Stimulated activated CD4-positive, alpha-beta T cell treated with anti-CD3 and anti-CD28 coated beads, Interleukin-12 subunit alpha, Interleukin-12 subunit beta, amount 100 ng/mL, for 48 hours (primary cell): ENCODE measurements around the gene MCL1.
A peak's percentile ranks its signal among the peaks of the same experiment; 100 is the strongest.
"Not testable (repeated sequence)": the region's sequence is repeated elsewhere in the genome, so short reads cannot be mapped to it uniquely, and the experiment has no call there.

Experiments used
- DNase-seq, 3 donors: peaks; one replicate each; pipeline ENCODE4 v3.0.0-alpha.2; 2020; ENCODE audit warnings: low read depth in 2 of 3, low spot score in 1 of 3

MCL1 gene

DNA sequence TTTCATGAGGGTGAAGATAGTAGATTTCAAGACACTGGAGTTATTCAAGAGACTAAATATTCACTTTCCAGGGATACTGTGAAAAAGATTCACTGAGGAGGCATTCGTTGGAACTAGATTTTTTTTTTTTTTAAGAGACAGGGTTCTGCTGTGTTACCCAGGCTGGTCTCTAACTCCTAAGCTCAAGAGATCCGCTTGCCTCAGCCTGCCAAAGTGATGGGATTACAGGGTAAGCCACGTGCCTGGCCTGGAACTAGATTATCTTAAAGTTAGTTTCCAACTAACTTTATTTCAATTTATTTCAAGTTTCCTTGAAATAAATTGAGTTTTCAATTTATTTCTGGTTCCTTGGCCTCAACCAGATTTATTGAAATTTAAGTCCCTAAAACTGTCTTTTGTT lies 24.3 kb upstream of the MCL1 start:
- no peak for DNase-seq

DNA sequence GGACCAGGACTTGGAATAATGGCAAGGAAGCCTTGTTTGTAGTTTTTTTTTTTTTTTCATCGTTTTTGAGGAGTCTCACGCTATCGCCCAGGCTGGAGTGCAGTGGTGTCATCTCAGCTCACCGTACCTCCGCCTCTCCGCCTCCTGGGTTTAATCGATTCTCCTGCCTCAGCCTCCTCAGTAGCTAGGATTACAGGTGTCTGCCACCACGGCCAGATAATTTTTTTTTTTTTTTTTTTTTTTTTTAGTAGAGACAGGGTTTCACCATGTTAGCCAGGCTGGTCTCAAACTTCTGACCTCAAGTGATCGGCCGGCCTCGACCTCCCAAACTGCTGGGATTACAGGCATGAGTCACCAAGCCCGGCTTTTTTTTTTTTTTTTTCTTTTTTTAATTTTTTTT lies 23.0 kb upstream of the MCL1 start:
- DNase-seq, result not testable (repeated sequence)

DNA sequence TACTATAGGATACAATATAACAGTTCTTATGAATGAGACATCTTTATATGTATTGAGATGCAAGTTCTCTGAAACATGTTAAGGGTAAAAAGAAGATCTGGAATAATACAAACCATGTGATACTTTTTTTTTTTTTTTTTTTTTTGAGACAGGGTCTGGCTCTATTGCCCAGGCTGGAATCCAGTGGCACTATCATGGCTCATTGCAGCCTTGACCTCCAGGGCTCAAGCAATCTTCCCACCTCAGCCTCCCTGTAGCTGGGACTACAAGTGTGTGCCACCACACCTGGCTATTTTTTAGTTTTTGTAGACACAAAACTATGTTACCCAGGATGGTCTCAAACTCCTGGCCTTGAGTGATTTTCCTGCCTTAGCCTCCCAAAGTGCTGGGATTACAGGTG lies 22.1 kb upstream of the MCL1 start:
- no peak for DNase-seq

DNA sequence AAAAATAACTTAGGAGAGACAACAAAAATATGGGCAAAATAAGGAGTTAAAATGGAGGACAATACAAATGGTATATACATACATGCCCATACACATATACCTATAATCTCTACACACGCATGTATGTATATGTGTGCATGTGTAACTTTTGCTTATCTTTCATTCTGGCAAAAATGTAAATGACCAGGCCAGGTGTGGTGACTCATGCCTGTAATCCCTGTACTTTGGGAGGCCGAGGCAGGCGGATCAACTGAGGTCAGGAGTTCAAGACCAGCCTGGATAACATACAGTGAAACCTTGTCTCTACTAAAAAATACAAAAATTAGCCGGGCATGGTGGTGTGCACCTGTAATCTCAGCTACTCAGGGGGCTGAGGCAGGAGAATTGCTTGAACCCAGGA lies 18.9 kb upstream of the MCL1 start:
- DNase-seq, result not testable (repeated sequence)

DNA sequence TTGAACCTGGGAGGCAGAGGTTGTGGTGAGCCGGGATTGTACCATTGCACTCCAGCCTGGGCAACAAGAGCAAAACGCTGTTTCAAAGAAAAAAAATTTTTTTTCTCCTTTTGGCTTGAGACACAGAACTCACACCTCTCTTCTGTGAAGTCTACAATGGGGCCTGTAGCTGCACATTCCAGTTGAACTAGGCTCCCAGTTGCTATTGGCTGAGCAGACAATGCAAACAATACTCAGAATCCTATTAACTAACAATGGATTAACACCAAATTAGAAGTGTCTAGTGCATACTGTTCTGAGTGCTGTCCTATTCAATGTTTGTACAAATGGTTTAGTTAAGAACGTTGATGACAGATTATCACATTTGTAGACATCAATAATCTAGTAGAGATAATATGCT lies 17.6 kb upstream of the MCL1 start:
- no peak for DNase-seq

DNA sequence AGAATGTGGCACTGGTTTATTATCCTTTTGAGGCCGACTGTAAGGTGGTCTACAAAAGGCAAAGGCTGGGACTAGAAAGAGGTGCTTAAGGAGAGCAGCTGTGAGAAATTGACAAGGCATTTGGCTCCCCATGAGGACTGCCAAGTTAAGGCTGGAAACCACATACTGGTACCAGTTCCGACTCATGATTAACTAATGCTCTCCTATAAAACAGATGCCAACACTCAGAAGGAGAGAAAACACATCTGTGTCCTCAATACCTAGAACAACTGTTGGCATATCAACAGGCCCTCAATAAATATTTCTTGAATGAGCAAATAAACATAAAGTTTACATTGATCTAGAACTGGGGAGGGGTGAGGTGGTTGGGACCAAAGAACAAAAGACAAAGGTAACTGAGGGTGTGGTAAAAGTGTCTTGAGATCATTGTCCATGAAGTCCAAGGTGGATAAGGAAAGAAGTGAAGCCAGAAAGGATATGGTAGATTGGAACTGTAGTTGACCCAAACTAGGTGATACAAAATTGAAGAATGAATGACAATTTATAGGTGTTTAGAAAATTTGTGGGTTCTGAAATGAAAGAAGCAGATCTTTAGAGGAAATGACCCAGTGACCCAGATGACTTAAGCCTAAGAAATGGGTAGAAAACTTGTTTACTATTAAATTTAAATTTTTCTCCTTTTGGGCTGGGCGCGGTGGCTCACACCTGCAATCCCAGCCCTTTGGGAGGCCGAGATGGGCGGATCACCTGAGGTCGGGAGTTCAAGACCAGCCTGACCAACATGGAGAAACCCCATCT lies 16.9 kb upstream of the MCL1 start:
- no peak for DNase-seq

DNA sequence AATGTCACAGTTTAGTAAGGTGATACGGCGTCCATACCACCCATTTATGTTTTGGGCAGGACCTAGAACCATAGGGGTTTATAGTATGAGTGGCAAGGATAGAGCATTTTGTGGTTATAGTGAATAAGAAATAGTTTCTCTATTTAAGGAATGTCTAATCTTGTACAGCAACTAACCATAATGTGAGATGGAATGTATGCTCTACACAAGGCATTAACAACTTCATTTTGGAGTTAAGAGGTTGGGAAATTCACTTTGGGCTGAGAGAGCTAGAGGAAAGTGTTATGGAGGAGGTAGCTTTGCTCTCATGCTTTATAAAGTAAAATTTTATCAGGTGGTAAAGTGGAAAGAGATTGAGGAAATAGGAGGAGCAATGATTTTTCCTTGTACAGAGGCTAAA lies 3.0 kb upstream of the MCL1 start:
- no peak for DNase-seq

DNA sequence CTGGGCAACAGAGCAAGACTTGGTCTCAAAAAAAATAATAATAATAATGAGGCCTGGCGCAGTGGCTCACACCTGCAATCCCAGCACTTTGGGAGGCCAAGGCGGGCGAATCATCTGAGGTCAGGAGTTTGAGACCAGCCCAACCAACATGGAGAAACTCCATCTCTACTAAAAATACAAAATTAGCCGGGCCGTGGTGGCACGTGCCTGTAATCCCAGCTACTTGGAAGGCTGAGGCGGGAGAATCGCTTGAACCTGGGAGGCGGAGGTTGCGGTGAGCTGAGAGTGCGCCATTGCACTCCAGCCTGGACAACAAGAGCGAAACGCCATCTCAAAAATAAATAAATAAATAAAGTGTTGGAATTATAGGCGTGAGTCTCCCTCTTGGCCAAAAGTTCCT lies 2.6 kb upstream of the MCL1 start:
- DNase-seq, result not testable (repeated sequence)

DNA sequence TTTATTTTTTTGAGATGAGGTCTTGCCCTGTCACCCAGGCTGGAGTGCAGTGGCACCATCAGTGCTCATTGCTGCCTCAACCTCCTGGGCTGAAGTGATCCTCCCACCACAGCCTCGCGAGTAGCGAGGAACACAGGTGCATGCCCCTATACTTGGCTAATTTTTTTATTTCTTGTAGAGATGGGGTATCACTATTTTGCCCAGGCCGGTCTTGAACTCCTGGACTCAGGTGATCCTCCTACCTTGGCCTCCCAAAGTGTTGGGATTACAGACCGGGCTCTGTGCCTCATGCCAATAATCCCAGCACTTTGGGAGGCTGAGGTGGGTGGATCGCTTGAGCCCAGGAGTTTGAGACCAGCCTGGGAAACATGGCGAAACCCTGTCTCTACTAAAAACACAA lies 2.0 kb upstream of the MCL1 start:
- not testable (repeated sequence) for DNase-seq

DNA sequence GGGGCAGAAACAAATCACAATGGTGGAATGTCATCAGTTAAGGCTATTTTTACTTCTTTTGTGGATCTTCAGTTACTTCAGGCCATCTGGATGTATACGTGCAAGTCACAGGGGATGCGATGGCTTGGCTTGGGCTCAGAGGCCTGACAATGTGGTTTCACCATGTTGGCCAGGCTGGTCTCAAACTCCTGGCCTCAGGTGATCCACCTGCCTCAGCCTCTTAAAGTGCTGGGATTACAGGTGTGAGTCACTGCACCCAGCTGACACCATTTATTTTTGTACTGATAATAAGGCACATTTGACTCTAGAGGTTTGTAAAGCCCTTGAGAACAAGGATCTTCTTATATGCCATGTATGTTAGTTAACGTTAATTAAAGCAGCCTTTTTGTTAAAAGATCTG lies 1.6 kb upstream of the MCL1 start:
- not testable (repeated sequence) for DNase-seq

DNA sequence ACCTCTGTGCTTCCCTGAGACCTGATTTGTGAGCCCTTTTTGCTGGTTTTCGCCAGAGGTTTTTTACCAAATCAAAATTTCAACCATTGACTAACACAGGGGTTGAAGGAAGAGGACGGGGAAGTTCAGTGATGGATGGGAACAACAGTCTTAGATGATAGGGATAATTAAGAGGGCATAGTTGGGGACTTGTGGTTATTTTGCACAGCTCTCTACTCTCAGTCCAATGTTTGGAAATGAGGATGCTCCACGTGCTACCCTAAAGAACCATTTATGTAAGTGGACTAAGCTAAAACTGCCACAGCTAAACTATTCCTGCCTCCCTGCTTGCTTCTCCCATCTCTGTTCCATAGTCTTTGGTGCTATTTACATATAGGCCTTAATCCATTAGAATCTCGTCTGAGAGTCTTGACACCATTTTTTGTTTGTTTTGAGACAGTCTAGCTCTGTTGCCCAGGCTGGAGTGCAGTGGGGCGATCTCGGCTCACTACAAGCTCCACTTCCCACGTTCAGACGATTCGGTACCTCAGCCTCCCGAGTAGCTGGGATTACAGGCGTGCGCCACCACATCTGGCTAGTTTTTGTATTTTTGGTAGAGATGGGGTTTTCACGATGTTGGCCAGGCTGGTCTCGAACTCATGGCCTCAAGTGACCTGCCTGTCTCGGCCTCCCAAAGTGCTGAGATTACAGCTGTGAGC lies 684 bp upstream of the MCL1 start:
- no peak for DNase-seq

DNA sequence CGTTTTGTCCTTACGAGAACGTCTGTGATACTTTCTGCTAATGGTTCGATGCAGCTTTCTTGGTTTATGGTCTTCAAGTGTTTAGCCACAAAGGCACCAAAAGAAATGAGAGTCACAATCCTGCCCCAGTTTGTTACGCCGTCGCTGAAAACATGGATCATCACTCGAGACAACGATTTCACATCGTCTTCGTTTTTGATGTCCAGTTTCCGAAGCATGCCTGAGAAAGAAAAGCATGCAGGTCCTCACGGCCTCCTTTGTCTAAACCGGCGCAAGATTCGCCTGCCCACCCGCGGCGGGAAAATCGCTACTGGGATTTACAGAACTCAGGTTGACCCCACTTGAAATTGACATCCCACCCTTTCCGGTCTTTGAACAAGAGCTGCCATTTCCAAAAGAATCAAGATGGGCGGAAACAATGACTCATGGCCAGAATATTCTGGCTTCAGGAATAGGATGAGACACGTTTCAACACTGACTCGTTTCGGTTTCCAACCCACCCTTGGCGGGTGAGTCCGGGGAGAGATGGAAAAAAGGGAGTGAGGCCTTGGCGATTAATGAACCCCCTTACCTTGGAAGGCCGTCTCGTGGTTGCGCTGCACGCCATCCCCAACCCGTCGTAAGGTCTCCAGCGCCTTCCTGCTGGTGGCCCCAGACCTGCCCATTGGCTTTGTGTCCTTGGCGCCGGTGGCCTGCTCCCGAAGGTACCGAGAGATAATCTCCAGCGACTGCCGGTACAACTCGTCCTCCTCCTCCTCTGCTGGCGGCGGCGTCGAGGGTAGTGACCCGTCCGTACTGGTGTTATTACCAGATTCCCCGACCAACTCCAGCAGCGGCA lies 919 bp downstream of the MCL1 start:
- peak in 1 of 3 donors; percentile 50 for DNase-seq

DNA sequence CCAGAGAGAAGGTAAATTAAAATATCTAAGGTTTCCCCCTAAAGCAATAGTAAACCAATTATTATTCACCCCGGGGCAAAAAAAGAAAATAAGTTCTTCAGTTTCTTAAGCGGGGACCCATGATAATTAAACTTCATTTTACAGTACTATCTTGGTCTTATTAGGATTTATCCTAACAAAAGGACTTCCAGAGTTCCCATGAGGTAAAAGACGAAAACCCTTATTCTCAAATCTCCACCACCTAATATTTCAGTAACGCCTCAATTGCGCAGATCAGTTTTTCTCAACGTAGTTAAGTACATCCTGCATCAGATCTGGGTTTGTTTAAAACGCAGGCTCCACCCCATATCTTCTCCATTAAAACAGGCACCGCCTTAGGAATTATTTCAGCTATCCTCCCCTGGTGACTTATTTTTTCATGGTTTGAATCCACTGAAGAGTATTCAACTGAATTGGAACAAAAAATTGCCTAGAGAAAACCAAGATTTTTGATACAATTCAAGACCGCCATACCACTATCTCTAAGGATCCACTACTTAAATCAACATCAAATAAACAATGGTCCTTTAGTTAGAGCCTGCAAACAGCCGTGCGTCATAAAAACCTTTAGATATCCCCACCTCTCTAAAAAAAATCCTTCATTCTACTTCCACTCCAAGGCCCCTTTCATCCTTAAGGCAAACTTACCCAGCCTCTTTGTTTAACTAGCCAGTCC lies 1.7 kb downstream of the MCL1 start:
- DNase-seq, result no peak

DNA sequence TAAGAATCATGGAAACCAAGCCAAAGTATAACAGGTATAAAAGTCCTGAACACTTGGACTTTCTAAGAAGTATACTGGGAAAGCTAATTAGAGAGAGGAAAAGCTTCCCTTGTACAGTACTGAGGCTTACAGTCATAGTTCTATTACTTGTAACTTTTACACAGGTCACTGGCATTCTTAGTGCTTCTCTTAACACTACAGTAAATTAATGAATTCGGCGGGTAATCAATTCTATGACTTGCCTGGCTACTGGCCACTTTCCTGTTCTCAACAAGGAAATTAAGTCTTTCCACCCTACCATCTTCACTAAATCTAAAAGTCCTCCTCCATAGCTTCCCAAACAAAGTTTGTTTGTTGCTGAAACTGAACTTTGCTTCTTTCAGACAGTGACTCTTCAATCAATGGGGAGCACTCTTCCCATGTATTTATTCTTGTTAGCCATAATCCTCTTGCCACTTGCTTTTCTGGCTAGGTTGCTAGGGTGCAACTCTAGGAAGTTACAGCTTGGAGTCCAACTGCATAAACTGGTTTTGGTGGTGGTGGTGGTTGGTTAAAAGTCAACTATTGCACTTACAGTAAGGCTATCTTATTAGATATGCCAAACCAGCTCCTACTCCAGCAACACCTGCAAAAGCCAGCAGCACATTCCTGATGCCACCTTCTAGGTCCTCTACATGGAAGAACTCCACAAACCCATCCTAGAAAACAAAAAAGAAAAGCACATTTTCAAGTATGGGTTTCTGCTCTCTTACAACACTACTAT lies 2.4 kb downstream of the MCL1 start:
- DNase-seq, result no peak

DNA sequence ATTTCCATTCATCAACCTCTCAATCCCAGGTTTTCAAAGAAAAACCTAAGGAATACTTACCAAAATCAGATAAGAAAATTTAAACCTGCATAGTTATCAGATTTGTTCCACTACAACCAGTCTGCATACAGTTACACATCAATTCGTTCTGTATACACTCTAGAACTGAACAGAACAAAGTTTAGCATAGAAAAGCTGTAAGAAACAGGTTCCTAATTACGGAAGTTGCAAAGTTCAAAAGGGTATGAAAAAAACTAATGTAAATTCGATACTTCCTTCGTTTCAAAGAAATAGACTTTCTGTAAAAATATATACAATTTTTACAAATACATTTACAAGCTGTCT lies 3.1 kb downstream of the MCL1 start:
- DNase-seq, result no peak

DNA sequence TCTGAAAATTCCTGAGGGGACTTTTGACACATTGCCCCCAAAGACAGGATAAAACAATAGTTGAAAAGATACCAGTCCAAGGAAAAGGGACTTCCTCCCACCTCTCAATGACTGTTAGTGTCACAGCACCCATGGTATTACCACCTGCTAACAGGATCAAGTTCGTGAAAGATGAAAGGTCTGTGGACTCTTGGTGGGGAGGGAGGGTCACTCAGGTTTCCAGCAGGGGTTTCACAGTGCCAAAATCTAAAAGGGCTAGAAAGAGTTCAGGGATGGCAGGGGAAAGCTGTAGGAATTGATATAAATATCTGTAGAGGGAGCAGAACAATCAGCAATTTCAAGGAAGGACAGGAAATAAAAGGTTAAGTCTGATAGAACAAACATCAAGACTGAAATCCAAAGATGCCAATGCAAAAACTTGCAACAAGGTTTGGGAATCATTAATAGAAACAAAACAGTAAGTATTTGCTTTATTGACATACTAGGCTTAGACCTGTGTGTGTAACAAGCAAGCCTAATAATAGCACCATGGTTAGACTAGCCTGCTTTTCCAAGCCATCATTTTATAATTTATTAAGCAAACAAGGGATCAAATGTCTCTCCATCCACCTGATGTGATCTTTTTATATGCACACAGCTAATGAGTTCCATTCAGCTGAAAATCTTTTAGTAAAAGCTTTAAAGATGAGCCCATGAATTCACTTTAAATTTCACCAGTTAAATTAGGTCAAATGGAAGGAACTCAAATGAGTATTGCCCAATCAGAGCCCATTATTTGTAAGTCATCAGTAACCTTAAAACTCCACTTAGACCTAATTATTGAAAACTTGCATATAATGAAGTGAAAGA lies 3.7 kb downstream of the MCL1 start:
- DNase-seq, result no peak

DNA sequence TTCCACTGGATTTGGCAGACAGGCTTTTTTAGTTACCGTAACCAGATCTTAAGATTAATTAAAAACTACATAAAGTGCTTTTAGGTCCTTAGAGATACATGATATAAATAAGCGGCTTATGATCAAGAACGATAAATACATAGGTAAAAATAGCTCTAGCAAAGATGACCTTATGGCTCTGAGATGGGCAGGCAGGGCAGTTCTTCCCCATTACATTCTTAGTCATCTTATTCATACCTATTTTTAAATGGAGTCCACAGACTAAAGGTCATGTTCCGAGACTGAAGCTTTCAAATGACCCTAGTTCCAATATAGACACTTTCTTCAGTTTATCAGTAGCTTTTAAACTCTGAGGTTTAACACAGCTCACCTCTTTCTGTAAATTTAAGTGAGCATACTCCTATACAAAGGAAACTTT lies 4.3 kb downstream of the MCL1 start:
- DNase-seq, result no peak

DNA sequence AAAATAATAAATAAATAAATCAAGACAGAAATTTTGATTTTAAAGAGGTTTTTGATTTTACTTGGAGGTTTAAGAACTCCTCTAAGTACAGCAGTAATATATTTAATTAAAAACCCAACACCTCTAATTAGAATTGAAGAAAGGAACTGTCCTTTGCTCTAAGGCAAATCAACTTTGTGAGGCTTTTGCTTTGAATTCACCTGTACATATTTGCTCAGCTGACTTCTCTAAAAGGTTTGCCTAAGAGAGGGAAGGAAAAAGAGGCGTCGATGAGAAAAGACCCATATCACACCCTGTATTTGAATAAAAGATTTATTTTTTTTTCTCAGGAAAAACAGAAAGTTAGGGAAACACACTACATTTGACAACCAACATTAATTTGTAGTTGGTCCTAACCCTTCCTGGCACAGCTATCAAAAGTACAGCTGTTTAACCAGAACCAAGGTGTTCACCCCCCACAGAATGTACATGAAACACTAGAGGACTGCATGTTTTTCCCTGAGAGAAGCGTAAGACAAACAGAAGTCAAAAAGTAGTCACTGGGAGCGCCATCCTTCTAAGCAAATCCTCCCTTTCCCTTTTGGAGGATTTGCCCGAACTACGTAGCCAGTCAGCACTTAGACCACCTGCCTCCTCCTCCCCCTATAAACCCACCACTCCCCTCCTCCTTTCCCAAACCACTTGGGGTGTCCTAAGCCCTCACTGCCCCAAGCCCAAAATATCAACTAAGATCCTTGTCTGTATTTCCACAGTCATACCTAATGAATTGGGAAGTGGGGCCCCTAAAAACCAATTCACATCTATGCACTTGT lies 4.9 kb downstream of the MCL1 start:
- no peak for DNase-seq

DNA sequence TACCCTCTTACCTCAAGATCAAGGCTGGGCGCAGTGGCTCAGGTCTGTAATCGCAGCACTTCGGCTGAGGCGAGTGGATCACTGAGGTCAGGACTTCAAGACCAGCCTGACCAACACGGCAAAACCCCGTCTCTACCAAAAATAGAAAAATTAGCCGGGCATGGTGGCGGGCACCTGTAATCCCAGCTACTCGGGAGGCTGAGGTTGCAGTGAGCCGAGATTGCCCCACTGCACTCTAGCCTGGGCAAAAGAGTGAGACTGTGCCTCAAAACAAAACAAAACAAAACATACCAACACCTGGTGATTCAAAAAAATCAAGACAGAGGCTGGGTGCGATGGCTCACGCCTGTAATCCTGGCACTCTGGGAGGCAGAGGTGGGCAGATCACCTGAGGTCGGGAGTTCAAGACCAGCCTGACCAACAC lies 5.8 kb downstream of the MCL1 start:
- DNase-seq, result not testable (repeated sequence)
